HL-60 (cell line): Measurements from ENCODE around the gene RASIP1.
"Not testable (repeated sequence)": the region's sequence is repeated elsewhere in the genome, so short reads cannot be mapped to it uniquely, and the experiment has no call there.

ENCODE experiments used
- GABPA ChIP-seq: IDR thresholded peaks from 2 replicates; pipeline ENCODE4 v1.6.1; 2012; ENCODE audit warnings: low read depth
- POLR2AphosphoS5 ChIP-seq: IDR thresholded peaks from 2 replicates; pipeline ENCODE4 v1.6.1; 2012; ENCODE audit warnings: low read depth
- TF ChIP-seq, protein P1 (sequence below): IDR thresholded peaks from one replicate; pipeline ENCODE4 v1.5.1; 2011; ENCODE audit warnings: low read length, control low read depth, inconsistent platforms; ENCODE audit not compliant: insufficient read depth

- TF ChIP-seq, protein P1, sequence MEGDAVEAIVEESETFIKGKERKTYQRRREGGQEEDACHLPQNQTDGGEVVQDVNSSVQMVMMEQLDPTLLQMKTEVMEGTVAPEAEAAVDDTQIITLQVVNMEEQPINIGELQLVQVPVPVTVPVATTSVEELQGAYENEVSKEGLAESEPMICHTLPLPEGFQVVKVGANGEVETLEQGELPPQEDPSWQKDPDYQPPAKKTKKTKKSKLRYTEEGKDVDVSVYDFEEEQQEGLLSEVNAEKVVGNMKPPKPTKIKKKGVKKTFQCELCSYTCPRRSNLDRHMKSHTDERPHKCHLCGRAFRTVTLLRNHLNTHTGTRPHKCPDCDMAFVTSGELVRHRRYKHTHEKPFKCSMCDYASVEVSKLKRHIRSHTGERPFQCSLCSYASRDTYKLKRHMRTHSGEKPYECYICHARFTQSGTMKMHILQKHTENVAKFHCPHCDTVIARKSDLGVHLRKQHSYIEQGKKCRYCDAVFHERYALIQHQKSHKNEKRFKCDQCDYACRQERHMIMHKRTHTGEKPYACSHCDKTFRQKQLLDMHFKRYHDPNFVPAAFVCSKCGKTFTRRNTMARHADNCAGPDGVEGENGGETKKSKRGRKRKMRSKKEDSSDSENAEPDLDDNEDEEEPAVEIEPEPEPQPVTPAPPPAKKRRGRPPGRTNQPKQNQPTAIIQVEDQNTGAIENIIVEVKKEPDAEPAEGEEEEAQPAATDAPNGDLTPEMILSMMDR = not testable (repeated sequence)
- not testable (repeated sequence) for TF ChIP-seq POLR2AphosphoS5, GABPA
Measured at GRCh38 chr19:48787331-48787730, 46.9 kb upstream of the RASIP1 start.
